DMS79 treated with DMSO at 0.1 percent for 48 hours (cell line): ENCODE results near the gene SYNGR3.
"Not testable (repeated sequence)": the region's sequence is repeated elsewhere in the genome, so short reads cannot be mapped to it uniquely, and the experiment has no call there.

Experiments used
- DNase-seq: peaks from one replicate; lab custom pipeline; 2025; lab: John Stamatoyannopoulos, UW

The SYNGR3 gene

DNA sequence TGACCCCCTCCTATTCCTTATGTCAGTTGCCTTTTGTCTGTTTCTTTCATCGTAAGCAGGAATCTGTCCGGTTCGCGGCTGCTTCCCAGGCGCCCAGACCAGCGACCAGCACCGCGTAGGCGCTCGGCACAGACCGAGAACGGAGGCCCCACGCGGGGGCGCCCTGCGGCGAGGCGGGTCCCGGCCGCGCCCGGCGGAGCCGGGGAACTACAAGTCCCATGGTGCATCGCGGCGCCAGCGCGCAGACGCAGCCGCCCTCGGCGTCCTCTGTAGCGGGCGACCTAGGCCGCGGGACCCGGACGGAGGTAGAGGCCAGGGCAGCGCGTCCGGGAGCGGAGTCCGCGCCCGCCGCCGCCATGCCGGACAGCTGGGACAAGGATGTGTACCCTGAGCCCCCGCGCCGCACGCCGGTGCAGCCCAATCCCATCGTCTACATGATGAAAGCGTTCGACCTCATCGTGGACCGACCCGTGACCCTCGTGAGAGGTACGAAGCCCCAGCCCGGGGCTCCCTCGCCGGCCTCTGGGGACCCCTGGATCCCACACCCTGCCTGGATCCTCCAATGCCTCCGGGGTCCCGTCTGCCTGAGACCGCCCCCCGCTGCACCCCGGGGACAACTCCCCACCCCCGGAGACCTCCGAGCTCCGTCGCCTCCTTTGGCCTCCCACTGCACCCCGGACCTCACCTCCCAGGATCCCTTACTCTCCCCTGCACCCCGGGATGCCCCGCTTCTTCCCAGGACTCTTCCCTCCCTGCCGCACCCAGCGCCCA lies 30.3 kb upstream of the SYNGR3 start, which contains the start of gene NDUFB10:
TSS of gene NDUFB10 (plus strand) at position 270 of the 771 bp plus-strand sequence. CDS start at position 357, 87 bp downstream.
- DNase-seq: peak; percentile 48

GRCh38 chr16:1960665-1961630 lies 28.8 kb upstream of the SYNGR3 start:
- DNase-seq: no peak

DNA sequence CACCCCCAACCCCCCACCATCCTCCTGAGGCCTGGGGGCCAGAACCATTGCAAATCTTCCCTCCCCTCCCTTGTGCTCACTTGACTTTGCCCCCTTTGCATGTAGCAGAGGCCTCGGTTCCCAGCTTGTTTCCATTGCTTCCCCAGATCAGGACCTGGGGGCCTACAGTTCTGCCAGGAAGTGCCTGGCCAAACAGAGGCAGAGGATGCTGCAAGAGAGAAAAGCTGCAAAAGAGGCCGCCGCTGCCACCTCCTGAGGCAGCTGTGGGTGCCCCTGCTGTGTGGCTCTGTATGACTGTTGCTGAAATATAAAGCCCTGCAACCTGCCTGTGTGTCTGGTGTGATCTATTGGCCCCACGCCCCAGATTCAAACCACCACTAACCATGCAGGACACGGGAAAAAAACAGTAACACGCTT lies 28.1 kb upstream of the SYNGR3 start:
- DNase-seq: no peak

GRCh38 chr16:1962161-1963153 lies 27.3 kb upstream of the SYNGR3 start:
- DNase-seq: not testable (repeated sequence)

GRCh38 chr16:1963806-1964505 lies 25.8 kb upstream of the SYNGR3 start:
- no peak for DNase-seq

DNA sequence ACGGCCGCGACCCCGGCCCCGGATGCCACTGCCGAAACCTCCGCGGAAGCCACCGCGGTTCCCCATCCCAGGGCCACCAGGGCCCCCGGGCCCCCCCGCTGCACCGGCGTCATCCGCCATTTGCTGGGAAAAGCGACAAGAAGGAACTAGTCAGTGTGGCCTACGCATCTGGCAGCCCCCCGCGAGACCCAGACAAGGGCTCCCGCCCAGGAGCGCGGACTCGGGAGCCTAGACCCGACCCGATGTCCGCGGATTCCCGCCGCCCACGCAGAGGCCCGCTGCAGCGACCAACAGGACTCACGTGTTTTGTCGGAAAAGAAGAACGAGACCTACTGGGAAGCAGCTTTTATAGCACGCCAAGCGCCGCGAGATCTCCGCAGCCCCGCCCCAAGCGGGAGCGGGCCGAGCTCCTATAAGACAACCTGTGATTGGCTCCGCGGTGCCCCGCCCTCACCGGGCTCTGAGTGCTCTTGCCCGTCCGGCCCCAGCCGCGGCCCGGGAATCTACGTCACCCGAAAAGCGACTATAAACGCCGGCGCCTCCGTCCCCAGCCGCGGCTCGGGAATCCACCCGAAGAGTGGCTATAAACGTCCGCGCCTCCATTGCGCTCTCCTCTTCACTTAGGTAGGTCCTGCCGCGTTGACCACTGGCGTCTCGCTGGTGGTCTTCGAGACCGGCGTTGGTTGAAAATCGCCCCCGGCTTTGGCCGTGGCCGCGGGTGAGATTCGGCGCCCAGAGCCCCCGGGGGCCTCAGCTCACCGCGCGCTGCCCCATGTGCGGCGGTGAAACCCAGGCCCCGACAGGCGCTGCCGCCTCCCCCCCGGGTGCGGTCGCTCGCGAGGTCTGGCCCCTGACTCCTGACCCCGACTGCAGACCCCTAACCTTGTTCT lies 25.0 kb upstream of the SYNGR3 start, which contains the start of gene RPS2:
TSS of gene RPS2 (minus strand) at position 321 of the 890 bp plus-strand sequence. CDS start at position 120, 201 bp downstream.
- DNase-seq: peak; percentile 91

DNA sequence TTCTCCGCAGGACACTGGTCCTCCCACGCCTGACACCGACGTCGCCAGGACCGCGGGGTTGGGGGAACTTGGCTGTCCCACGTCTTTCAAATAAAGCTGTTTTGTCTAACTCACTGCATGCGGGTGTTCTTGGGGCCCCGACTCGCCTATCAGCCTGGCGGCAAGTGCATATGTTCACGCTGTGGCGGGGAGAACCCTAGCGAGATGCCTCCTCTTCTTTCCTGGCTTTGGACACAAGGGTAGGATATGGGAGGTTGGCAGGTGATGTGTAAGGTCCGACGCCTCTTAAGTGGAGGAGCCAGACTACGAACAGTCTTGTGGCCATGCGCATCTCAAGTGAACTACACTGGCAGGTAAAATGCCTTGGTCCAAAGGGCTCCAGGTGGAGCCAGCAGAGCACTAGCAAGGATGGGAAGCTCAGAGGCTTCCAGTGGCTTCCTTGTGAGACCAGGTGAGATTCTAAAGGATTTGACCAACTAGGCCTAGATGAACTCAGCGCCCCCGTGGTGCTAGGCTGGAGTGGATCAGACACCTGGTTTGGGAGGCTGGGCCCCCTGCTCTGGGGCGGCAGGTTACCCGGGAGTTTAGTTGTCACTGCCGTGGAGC lies 24.3 kb upstream of the SYNGR3 start:
- peak; percentile 10 for DNase-seq

- no peak for DNase-seq
Measured at GRCh38 chr16:1966460-1966859, 23.3 kb upstream of the SYNGR3 start, which contains the start of gene RNF151. Gene RNF151, plus strand, starts transcription at chr16:1966856. Its CDS starts 26 bp downstream, at chr16:1966882.

DNA sequence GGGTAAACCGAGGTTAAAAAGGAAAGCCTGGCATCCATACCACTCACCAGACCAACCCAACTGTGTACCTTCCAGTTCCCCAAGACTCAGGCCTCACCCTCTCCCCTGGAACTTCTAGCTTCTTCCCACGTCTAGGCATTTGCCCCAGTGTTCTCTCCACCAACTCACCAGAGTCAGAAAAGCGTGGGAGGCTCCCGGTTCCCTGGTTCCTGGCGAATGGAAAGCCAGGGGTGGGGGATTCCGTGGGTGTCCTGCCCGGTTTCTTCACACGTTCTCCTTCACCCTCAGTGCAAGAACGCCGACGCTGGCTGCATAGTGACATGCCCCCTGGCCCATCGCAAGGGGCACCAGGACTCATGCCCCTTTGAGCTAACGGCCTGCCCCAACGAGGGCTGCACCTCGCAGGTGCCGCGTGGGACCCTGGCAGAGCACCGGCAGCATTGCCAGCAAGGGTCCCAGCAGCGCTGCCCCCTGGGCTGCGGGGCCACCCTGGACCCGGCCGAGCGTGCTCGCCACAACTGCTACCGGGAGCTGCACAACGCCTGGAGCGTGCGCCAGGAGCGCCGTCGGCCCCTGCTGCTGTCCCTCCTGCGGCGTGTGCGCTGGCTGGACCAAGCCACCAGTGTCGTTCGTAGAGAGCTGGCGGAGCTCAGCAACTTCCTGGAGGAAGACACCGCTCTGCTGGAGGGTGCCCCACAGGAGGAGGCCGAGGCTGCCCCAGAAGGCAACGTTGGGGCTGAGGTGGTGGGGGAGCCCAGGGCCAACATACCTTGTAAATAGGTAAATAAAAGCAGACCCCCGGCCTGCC lies 21.4 kb upstream of the SYNGR3 start:
- no peak for DNase-seq

- DNase-seq: peak; percentile 84
Measured at GRCh38 chr16:1971796-1972489, 17.8 kb upstream of the SYNGR3 start, which contains the start of gene TBL3. Gene TBL3, plus strand, starts transcription at chr16:1972053. Its CDS starts 112 bp downstream, at chr16:1972165.

GRCh38 chr16:1972490-1972877 lies 17.3 kb upstream of the SYNGR3 start:
- no peak for DNase-seq

GRCh38 chr16:1973461-1974156 lies 16.2 kb upstream of the SYNGR3 start:
- no peak for DNase-seq

DNA sequence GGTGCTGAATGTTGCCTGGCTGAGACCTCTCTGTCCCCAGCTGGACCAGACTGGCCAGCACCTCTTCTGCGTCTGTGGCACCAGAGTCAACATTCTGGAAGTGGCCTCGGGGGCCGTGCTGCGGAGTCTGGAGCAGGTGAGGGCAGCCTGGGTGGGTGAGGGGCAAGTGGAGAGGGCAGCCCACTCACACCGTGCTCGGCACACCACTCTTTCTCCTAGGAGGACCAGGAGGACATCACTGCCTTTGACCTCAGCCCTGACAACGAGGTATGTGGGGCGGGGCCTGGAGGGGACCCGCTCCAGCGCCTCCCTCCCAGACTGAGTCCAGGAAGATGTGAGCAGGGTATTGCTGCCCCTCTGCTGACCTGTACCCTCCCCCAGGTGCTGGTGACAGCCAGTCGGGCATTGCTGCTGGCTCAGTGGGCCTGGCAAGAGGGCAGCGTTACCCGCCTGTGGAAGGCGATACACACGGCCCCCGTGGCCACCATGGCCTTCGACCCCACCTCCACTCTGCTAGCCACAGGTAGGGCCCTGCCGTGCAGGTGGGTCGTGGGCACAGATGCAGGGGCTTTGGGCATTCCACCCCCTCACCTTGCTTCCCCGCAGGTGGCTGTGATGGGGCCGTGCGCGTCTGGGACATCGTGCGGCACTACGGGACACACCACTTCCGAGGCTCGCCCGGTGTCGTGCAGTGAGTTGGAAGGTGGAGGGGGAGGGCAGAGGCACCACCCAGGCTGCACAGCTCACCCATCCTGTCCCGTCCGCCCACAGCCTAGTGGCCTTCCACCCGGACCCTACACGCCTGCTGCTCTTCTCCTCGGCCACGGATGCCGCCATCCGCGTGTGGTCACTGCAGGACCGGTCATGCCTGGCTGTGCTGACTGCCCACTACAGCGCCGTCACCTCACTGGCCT lies 15.4 kb upstream of the SYNGR3 start:
- no peak for DNase-seq

DNA sequence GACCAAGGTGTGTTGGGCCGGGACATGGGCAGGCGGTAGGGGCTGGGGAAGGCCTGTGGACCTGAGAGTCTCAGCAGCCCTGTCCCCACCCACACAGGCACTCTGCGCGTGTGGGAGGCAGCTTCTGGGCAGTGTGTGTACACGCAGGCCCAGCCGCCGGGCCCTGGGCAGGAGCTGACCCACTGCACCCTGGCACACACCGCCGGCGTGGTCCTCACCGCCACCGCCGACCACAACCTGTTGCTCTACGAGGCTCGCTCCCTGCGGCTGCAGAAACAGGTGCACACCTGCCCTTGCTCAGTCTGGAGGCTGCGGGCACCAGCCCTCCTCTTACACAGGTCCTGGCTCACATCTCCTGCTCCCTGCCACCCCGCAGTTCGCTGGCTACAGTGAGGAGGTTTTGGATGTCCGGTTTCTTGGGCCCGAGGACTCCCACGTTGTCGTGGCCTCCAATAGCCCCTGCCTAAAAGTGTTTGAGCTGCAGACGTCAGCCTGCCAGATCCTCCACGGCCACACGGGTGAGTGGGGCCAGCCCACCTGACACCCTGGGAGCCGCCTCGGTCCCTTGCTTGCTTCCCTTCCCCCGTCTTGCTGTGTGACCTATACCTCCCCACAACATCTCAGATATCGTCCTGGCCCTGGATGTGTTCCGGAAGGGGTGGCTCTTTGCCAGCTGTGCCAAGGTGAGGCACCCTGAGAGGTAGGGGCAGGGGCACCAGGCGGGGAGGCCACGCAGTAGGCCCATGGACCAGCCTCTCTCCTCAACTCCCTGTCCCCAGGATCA lies 14.1 kb upstream of the SYNGR3 start:
- DNase-seq: no peak

- DNase-seq: no peak
Measured at GRCh38 chr16:1976216-1976520, 13.6 kb upstream of the SYNGR3 start.
